A549 (cell line): ENCODE measurements around the gene POLR3E.

ENCODE experiments used
- CHD4 ChIP-seq: fragments of 200-600 bp; sonication (generic); IDR thresholded peaks from 2 replicates; pipeline ENCODE4 v1.6.1; 2016; ENCODE audit warnings: antibody characterized with exemption, mild to moderate bottlenecking, borderline replicate concordance
- EP300 ChIP-seq, 2 experiments: fragments of >200 bp; sonication (Bioruptor Twin); formaldehyde crosslinking; IDR thresholded peaks; 2 replicates in 1 of 2; 3 replicates in 1 of 2; pipeline ENCODE4 v1.6.1; 2016 to 2017
- JUN ChIP-seq, 2 experiments: fragments of >200 bp; sonication (Bioruptor Twin); formaldehyde crosslinking; IDR thresholded peaks; 2 replicates in 1 of 2; 3 replicates in 1 of 2; pipeline ENCODE4 v1.6.1; 2016 to 2017
- KDM5A ChIP-seq: fragments of 200-600 bp; sonication (generic); IDR thresholded peaks from 2 replicates; pipeline ENCODE4 v1.6.1; 2016; ENCODE audit warnings: antibody characterized with exemption, mild to moderate bottlenecking
- POLR2A ChIP-seq: IDR thresholded peaks from 2 replicates; pipeline ENCODE4 v1.6.1; 2012; ENCODE audit warnings: mild to moderate bottlenecking, low read length
- RAD21 ChIP-seq, 2 experiments: fragments of >200 bp in 1 of 2; sonication (Bioruptor Twin) in 1 of 2; formaldehyde crosslinking in 1 of 2; IDR thresholded peaks in 1 of 2; conservative IDR thresholded peaks in 1 of 2; 2 replicates in 1 of 2; 3 replicates in 1 of 2; pipeline ENCODE4 v1.6.1; 2012 to 2018; ENCODE audit warnings: inconsistent platforms in 1 of 2
- TP53 ChIP-seq: fragments of 250-450 bp; sonication (Bioruptor Pico); IDR thresholded peaks from 2 replicates; pipeline ENCODE4 v1.5.0; 2021; ENCODE audit warnings: mild to moderate bottlenecking, moderate library complexity
- TF ChIP-seq, protein P1 (sequence below): IDR thresholded peaks from 2 replicates; pipeline ENCODE4 v1.6.1; 2012
- TF ChIP-seq, protein P2 (sequence below): fragments of 450-650 bp; IDR thresholded peaks from 2 replicates; pipeline ENCODE4 v1.6.1; 2014; ENCODE audit warnings: antibody characterized with exemption
- TF ChIP-seq, protein P3 (sequence below): fragments of >200 bp; sonication (Bioruptor Twin); formaldehyde crosslinking; IDR thresholded peaks from 3 replicates; pipeline ENCODE4 v1.5.1; 2016

DNA sequence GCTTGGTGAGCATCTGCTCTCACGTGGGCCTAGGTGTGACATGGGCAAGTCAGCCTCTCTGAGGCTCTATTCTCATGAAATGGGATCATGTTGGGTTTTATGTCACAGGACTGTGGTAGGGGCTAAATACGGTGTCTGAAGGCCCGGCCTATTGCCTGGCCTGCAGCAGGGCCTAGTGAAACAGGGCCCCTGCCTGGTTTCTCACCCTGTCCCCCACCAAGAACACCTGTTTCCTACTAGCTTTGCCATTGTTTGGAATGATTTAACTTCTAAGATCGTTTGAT, 29.1 kb downstream of the POLR3E start:
- TF ChIP-seq TP53: no peak
- no peak for TF ChIP-seq POLR2A
- TF ChIP-seq CHD4: no peak
- TF ChIP-seq, protein P1, sequence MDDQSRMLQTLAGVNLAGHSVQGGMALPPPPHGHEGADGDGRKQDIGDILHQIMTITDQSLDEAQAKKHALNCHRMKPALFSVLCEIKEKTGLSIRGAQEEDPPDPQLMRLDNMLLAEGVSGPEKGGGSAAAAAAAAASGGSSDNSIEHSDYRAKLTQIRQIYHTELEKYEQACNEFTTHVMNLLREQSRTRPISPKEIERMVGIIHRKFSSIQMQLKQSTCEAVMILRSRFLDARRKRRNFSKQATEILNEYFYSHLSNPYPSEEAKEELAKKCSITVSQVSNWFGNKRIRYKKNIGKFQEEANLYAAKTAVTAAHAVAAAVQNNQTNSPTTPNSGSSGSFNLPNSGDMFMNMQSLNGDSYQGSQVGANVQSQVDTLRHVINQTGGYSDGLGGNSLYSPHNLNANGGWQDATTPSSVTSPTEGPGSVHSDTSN: no peak
- TF ChIP-seq KDM5A: no peak
- TF ChIP-seq, protein P2, sequence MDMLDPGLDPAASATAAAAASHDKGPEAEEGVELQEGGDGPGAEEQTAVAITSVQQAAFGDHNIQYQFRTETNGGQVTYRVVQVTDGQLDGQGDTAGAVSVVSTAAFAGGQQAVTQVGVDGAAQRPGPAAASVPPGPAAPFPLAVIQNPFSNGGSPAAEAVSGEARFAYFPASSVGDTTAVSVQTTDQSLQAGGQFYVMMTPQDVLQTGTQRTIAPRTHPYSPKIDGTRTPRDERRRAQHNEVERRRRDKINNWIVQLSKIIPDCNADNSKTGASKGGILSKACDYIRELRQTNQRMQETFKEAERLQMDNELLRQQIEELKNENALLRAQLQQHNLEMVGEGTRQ: no peak
- TF ChIP-seq EP300 (IDR thresholded peaks at IDR 0.05): no peak
- TF ChIP-seq, protein P3, sequence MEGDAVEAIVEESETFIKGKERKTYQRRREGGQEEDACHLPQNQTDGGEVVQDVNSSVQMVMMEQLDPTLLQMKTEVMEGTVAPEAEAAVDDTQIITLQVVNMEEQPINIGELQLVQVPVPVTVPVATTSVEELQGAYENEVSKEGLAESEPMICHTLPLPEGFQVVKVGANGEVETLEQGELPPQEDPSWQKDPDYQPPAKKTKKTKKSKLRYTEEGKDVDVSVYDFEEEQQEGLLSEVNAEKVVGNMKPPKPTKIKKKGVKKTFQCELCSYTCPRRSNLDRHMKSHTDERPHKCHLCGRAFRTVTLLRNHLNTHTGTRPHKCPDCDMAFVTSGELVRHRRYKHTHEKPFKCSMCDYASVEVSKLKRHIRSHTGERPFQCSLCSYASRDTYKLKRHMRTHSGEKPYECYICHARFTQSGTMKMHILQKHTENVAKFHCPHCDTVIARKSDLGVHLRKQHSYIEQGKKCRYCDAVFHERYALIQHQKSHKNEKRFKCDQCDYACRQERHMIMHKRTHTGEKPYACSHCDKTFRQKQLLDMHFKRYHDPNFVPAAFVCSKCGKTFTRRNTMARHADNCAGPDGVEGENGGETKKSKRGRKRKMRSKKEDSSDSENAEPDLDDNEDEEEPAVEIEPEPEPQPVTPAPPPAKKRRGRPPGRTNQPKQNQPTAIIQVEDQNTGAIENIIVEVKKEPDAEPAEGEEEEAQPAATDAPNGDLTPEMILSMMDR: no peak
- TF ChIP-seq RAD21 (conservative IDR thresholded peaks at IDR 0.05 in 1 of 2, IDR thresholded peaks at IDR 0.05 in 1 of 2): no peak
- TF ChIP-seq JUN (IDR thresholded peaks at IDR 0.05): no peak
